Hematopoietic multipotent progenitor cell treated with erythropoietin and hydrocortisone succinate and interleukin-3 and kit ligand, for 4 days (in vitro differentiated cells): Measurements from ENCODE around the gene CREB3L1.

Source experiments
- DNase-seq: peaks from one replicate; pipeline ENCODE4 v3.0.0-alpha.2; 2015

Gene CREB3L1

GRCh38 chr11:46275964-46276641, 1.4 kb upstream of the CREB3L1 start:
- DNase-seq: no peak

GRCh38 chr11:46277313-46277621, 195 bp upstream of the CREB3L1 start:
- peak; percentile 59 for DNase-seq

- peak; percentile 59 for DNase-seq
Observed at GRCh38 chr11:46278387-46279125, 1.1 kb downstream of the CREB3L1 start.

GRCh38 chr11:46279126-46280099, 2.0 kb downstream of the CREB3L1 start:
- DNase-seq: no peak

- no peak for DNase-seq
Observed at GRCh38 chr11:46280706-46281105, 3.2 kb downstream of the CREB3L1 start.

- no peak for DNase-seq
Observed at GRCh38 chr11:46281371-46281831, 3.9 kb downstream of the CREB3L1 start.

GRCh38 chr11:46285173-46285572, 7.7 kb downstream of the CREB3L1 start:
- DNase-seq: no peak

- DNase-seq: no peak
Observed at GRCh38 chr11:46285594-46286033, 8.2 kb downstream of the CREB3L1 start.

- no peak for DNase-seq
Observed at GRCh38 chr11:46286789-46287188, 9.3 kb downstream of the CREB3L1 start.

GRCh38 chr11:46288451-46288850, 11.0 kb downstream of the CREB3L1 start:
- no peak for DNase-seq

- no peak for DNase-seq
Observed at GRCh38 chr11:46290011-46290410, 12.5 kb downstream of the CREB3L1 start.

GRCh38 chr11:46290598-46291309, 13.3 kb downstream of the CREB3L1 start:
- DNase-seq: peak; percentile 33

GRCh38 chr11:46291441-46292150, 14.1 kb downstream of the CREB3L1 start:
- DNase-seq: no peak

- no peak for DNase-seq
Observed at GRCh38 chr11:46293066-46293465, 15.6 kb downstream of the CREB3L1 start.

GRCh38 chr11:46293641-46294103, 16.2 kb downstream of the CREB3L1 start:
- DNase-seq: no peak

GRCh38 chr11:46294365-46295309, 17.2 kb downstream of the CREB3L1 start:
- no peak for DNase-seq

GRCh38 chr11:46295312-46296058, 18.0 kb downstream of the CREB3L1 start:
- DNase-seq: peak; percentile 89

GRCh38 chr11:46296059-46296527, 18.6 kb downstream of the CREB3L1 start:
- DNase-seq: no peak
